HepG2 (cell line): Measurements from ENCODE around the gene ATP9A. TPM values are rescaled to one million over a fixed set of nuclear protein-coding genes. Genes with fewer than 3 reads are reported as not detected.

Experiments
- ARID5B ChIP-seq: IDR thresholded peaks from 2 replicates; pipeline ENCODE4 v1.4.0; 2020; ENCODE audit warnings: mild to moderate bottlenecking, missing genetic modification reagents
- CBX1 ChIP-seq: IDR thresholded peaks from one replicate; pipeline ENCODE4 v1.6.1; 2016; ENCODE audit warnings: antibody characterized with exemption, low read depth
- CHD4 ChIP-seq: fragments of 200-600 bp; sonication (generic); IDR thresholded peaks from 2 replicates; pipeline ENCODE4 v1.7.0; 2017; ENCODE audit warnings: mild to moderate bottlenecking, low read length, borderline replicate concordance
- ELK4 ChIP-seq: sonication (generic); formaldehyde crosslinking; IDR thresholded peaks from 2 replicates; pipeline ENCODE4 v1.9.0; 2021; ENCODE audit warnings: missing genetic modification reagents, borderline replicate concordance
- FOSL2 ChIP-seq: sonication (generic); formaldehyde crosslinking; IDR thresholded peaks from 2 replicates; pipeline ENCODE4 v1.4.0; 2020; ENCODE audit warnings: missing genetic modification reagents
- FOXA3 ChIP-seq: IDR thresholded peaks from 2 replicates; pipeline ENCODE4 v1.6.1; 2016; ENCODE audit warnings: missing genetic modification reagents, missing compliant biosample characterization
- GATAD2A ChIP-seq: IDR thresholded peaks from 2 replicates; pipeline ENCODE4 v1.6.1; 2016
- KAT7 ChIP-seq: IDR thresholded peaks from 2 replicates; pipeline ENCODE4 v1.6.1; 2018; ENCODE audit warnings: borderline replicate concordance, missing compliant biosample characterization
- MEF2D ChIP-seq: sonication (generic); formaldehyde crosslinking; IDR thresholded peaks from 2 replicates; pipeline ENCODE4 v1.5.1; 2020; ENCODE audit warnings: mild to moderate bottlenecking, missing genetic modification reagents
- PITX1 ChIP-seq: sonication (generic); formaldehyde crosslinking; IDR thresholded peaks from 2 replicates; pipeline ENCODE4 v1.5.1; 2020; ENCODE audit warnings: mild to moderate bottlenecking, missing genetic modification reagents
- SALL2 ChIP-seq: sonication (generic); formaldehyde crosslinking; IDR thresholded peaks from 2 replicates; pipeline ENCODE4 v1.8.1; 2023; ENCODE audit warnings: mild to moderate bottlenecking, missing genetic modification reagents, inconsistent platforms
- SIN3B ChIP-seq: fragments of 150-350 bp; IDR thresholded peaks from 2 replicates; pipeline ENCODE4 v1.6.1; 2014; ENCODE audit warnings: low read length
- ZBTB14 ChIP-seq: sonication (generic); formaldehyde crosslinking; IDR thresholded peaks from 2 replicates; pipeline ENCODE4 v1.4.0; 2020; ENCODE audit warnings: missing genetic modification reagents
- ZNF160 ChIP-seq: sonication (generic); formaldehyde crosslinking; IDR thresholded peaks from 2 replicates; pipeline ENCODE4 v1.8.0; 2022; ENCODE audit warnings: mild to moderate bottlenecking, inconsistent platforms, missing genetic modification reagents
- ZNF274 ChIP-seq: sonication (generic); formaldehyde crosslinking; IDR thresholded peaks from 2 replicates; pipeline ENCODE4 v1.5.1; 2020; ENCODE audit warnings: mild to moderate bottlenecking, missing genetic modification reagents
- ZNF350 ChIP-seq: sonication (generic); formaldehyde crosslinking; IDR thresholded peaks from 2 replicates; pipeline ENCODE4 v1.4.0; 2020; ENCODE audit warnings: mild to moderate bottlenecking, low read depth, missing genetic modification reagents, borderline replicate concordance
- ZNF431 ChIP-seq: sonication (generic); formaldehyde crosslinking; IDR thresholded peaks from 2 replicates; pipeline ENCODE4 v1.9.0; 2022; ENCODE audit warnings: missing genetic modification reagents, low read depth, mild to moderate bottlenecking, borderline replicate concordance
- ZNF550 ChIP-seq: sonication (generic); formaldehyde crosslinking; IDR thresholded peaks from 2 replicates; pipeline ENCODE4 v1.4.0; 2020; ENCODE audit warnings: mild to moderate bottlenecking, missing genetic modification reagents, borderline replicate concordance
- ZNF678 ChIP-seq: sonication (generic); formaldehyde crosslinking; IDR thresholded peaks from 2 replicates; pipeline ENCODE4 v1.4.0; 2020; ENCODE audit warnings: mild to moderate bottlenecking, missing genetic modification reagents
- ZXDC ChIP-seq: sonication (generic); formaldehyde crosslinking; IDR thresholded peaks from 2 replicates; pipeline ENCODE4 v1.5.0; 2020; ENCODE audit warnings: mild to moderate bottlenecking, missing genetic modification reagents
- polyA plus RNA-seq, 8 experiments: library from polyadenylated mRNA; depleted of rRNA in 3 of 8; stranded (reverse) in 7 of 8; unstranded in 1 of 8; fragments of >200 nt; fragmentation: Illumina TruSeq in 4 of 8; extraction: Trizol in 4 of 8; gene quantifications; 2 replicates each; pipeline versions ENCODE4 v1.2.1 to v1.2.3, GENCODE V29; 2011 to 2016; ENCODE audit warnings: low read depth in 4 of 8, missing spikeins in 1 of 8, mixed read lengths in 1 of 8; ENCODE audit not compliant: insufficient read depth in 1 of 8
- total RNA-seq, 5 experiments: library from RNA; depleted of rRNA; stranded (reverse); fragments of >200 nt; fragmentation: Illumina TruSeq; extraction: Trizol; gene quantifications; 2 replicates each; pipeline ENCODE4 v1.2.3, GENCODE V29; 2016; ENCODE audit warnings: low read depth in 1 of 5
- TF ChIP-seq, protein P1 (sequence below): IDR thresholded peaks from 2 replicates; pipeline ENCODE4 v1.6.1; 2018; ENCODE audit warnings: missing genetic modification reagents, mild to moderate bottlenecking, missing compliant biosample characterization

ATP9A gene
- total and polyA plus RNA-seq, 2 of the 13 experiments (the other 11 are each of a cell fraction or from before 2014, with no cell fraction given) = 11.8 to 18.5 TPM

DNA sequence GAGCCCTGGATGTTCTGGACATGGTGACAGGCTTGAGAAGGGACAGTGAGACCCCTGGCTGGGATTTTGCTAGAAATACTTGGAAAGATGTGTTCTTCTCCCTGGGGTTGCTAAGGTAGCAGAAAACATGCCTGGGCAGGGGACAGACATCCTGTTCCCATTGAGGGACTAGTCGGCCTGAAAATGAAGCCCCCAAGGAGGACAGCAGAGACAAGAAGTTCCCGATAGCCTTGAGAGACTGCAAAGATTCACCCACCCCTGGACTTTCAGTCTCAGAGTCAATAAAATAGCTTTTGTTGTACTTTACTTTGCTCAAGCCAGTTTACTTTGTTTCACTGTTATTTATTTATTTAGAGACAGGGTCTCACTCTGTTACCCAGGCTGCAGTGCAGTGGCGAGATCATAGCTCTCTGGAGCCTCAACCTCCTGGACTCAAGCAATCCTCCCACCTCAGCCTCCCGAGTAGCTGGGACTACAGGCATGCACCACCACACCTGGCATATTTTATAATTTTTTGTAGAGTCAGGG is 28.4 kb downstream of the ATP9A start (continued):
- 0 out of 2 replicates have a peak, but pooled peaks have one; percentile 59 for TF ChIP-seq ZNF678 (CRISPR knock-in tag)
- no peak for TF ChIP-seq CHD4
- no peak for TF ChIP-seq SIN3B
- TF ChIP-seq ZXDC (CRISPR knock-in tag) = no peak
- no peak for TF ChIP-seq ZNF160 (CRISPR knock-in tag)
- TF ChIP-seq ZNF350 (CRISPR knock-in tag) = peak; percentile 28; the same call in 1 of the 2 replicates
- no peak for TF ChIP-seq ZNF431
- TF ChIP-seq PITX1 (CRISPR knock-in tag) = peak; percentile 49; the same call in 1 of the 2 replicates
- peak; percentile 31 for TF ChIP-seq CBX1
- no peak for TF ChIP-seq KAT7 (CRISPR knock-in tag)
- peak; percentile 32; the same call in 1 of the 2 replicates for TF ChIP-seq GATAD2A (CRISPR knock-in tag)
- TF ChIP-seq FOSL2 = no peak
- TF ChIP-seq ZNF274 = no peak
- no peak for TF ChIP-seq ZBTB14
- TF ChIP-seq ZNF550 = no peak
- TF ChIP-seq, protein P1, sequence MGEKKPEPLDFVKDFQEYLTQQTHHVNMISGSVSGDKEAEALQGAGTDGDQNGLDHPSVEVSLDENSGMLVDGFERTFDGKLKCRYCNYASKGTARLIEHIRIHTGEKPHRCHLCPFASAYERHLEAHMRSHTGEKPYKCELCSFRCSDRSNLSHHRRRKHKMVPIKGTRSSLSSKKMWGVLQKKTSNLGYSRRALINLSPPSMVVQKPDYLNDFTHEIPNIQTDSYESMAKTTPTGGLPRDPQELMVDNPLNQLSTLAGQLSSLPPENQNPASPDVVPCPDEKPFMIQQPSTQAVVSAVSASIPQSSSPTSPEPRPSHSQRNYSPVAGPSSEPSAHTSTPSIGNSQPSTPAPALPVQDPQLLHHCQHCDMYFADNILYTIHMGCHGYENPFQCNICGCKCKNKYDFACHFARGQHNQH (CRISPR knock-in tag) = peak; percentile 68
- TF ChIP-seq ARID5B (CRISPR knock-in tag) = peak; percentile 61; the same call in 1 of the 2 replicates
- TF ChIP-seq MEF2D (CRISPR knock-in tag) = 0 out of 2 replicates have a peak, but pooled peaks have one; percentile 46
- TF ChIP-seq ELK4 (CRISPR knock-in tag) = no peak
- TF ChIP-seq FOXA3 (CRISPR knock-in tag) = peak; percentile 35; the same call in 1 of the 2 replicates
- no peak for TF ChIP-seq SALL2 (CRISPR knock-in tag)
